ENCODE measurements around the gene HSPB9. TPM values are rescaled to one million over a fixed set of nuclear protein-coding genes. Genes with fewer than 3 reads are reported as not detected.

The HSPB9 gene
- total and polyA plus RNA-seq, 10 of the 15 experiments (the other 5 are each of a cell fraction or from before 2014, with no cell fraction given) = 0.04 to 0.40 (median 0.11) TPM; not detected in 7

DNA sequence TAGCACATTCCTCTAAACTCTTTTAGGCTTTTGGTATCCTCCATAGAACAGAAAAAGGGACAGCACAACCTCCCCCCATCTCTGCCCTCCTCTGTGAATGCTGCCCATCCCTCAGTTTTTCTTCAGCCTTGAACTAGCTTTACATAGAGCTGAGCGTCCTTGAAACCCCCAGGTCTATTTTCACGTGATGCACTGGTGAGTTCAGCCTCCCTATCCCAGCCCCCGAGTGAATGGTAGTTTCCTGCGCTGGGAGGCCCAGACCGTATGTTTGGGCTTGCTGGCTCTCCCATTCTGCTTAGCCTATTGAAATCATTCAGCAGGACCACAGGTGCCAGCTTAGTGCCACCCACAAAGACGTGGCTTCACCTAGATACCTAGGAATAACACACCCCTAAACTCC, 46.8 kb upstream of the HSPB9 start (continued):
- TF ChIP-seq RCOR1 (conservative IDR thresholded peaks at IDR 0.05; ENCODE audit: low read depth, low read length) = no peak

- no peak for DNase-seq (ENCODE audit: low read depth, low spot score)
- SMC1A ChIA-PET (ENCODE audit: uncharacterized antibody, unreplicated experiment) = no interaction called here
- POLR2A ChIA-PET = no interaction called here
- CTCF ChIA-PET = interaction anchor here (0.9 to 1.9 kb wide), 3 partner anchors 9 to 30 kb away, joined by 3 to 10 read pairs (median 4); no protein-coding TSS in a partner anchor
- Histone ChIP-seq H3K4me2 (ENCODE audit: control insufficient read depth, insufficient read depth) (no peak overlapping the region), H3K4me1 (ENCODE audit: control insufficient read depth, insufficient read depth, low read length) (no peaks in the 10 kb centered on the region), H3K27me3 (replicated peaks in 1 of 2; ENCODE audit: control insufficient read depth in 2 of 2, insufficient read depth in 2 of 2, low read length in 1 of 2) (peaks cover 4 to 7% of the 10 kb centered on the region in 2 experiments), H3K79me2 (ENCODE audit: control insufficient read depth, insufficient read depth, low read length) (no peaks in the 10 kb centered on the region), H3K4me3 (no peak overlapping the region), H3K9ac (ENCODE audit: control insufficient read depth, insufficient read depth, low read length) (no peak overlapping the region), H3K9me3 (replicated peaks; ENCODE audit: control insufficient read depth, insufficient read depth, low read length) (no peaks in the 10 kb centered on the region), H4K20me1 (ENCODE audit: control insufficient read depth, insufficient read depth) (no peaks in the 10 kb centered on the region), H2AFZ (ENCODE audit: control insufficient read depth, low read depth, low read length) (no peak overlapping the region), H3K27ac (ENCODE audit: control insufficient read depth, insufficient read depth) (no peak overlapping the region), H3K36me3 (ENCODE audit: control insufficient read depth in 2 of 2, insufficient read depth in 2 of 2, low read length in 1 of 2) (no peaks in the 10 kb centered on the region)
- in situ Hi-C loops (cut with MboI) (no loop called here), intact Hi-C loops (cut with micrococcal nuclease; ENCODE audit: unreplicated experiment) (no loop called here)
- ATAC-seq = no peak
- FAIRE-seq = no peak
- 54% methylated on average over 4 of the region's 4 CpGs for WGBS (ENCODE audit: insufficient coverage, insufficient replicate concordance, low lambda C conversion rate, missing lambda C conversion rate)
- no TSS peak for BruUV-seq (replicated peaks)
- RAD21 ChIA-PET (ENCODE audit: unreplicated experiment) = interaction anchor here (1.2 kb wide), 1 partner anchor 104 kb away, joined by 3 read pairs; the partner anchor contains the start of gene KCNH4
- no peak for TF ChIP-seq MTA3 (IDR thresholded peaks at IDR 0.05; ENCODE audit: borderline replicate concordance, low read length)
- no peak for TF ChIP-seq NBN (IDR thresholded peaks at IDR 0.05)
- no peak for TF ChIP-seq KAT2A (conservative IDR thresholded peaks at IDR 0.05; ENCODE audit: control insufficient read depth, low read depth, low read length)
- no peak for TF ChIP-seq SMARCA5 (IDR thresholded peaks at IDR 0.05)
- TF ChIP-seq ZSCAN29 (IDR thresholded peaks at IDR 0.05) = no peak
- TF ChIP-seq IRF3 (IDR thresholded peaks at IDR 0.05) = no peak
- no peak for TF ChIP-seq RELB (IDR thresholded peaks at IDR 0.05; ENCODE audit: low read depth)
- no peak for TF ChIP-seq GABPA (IDR thresholded peaks at IDR 0.05; ENCODE audit: low read depth)
- TF ChIP-seq, protein P1, sequence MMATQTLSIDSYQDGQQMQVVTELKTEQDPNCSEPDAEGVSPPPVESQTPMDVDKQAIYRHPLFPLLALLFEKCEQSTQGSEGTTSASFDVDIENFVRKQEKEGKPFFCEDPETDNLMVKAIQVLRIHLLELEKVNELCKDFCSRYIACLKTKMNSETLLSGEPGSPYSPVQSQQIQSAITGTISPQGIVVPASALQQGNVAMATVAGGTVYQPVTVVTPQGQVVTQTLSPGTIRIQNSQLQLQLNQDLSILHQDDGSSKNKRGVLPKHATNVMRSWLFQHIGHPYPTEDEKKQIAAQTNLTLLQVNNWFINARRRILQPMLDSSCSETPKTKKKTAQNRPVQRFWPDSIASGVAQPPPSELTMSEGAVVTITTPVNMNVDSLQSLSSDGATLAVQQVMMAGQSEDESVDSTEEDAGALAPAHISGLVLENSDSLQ (IDR thresholded peaks at IDR 0.05) = no peak
- TF ChIP-seq MAX (IDR thresholded peaks at IDR 0.05; ENCODE audit: low read depth, low read length) = no peak
- TF ChIP-seq ZNF217 (IDR thresholded peaks at IDR 0.05) = no peak
- no peak for TF ChIP-seq SIX5 (IDR thresholded peaks at IDR 0.05; ENCODE audit: low read depth, low read length, severe bottlenecking)
- TF ChIP-seq, protein P2, sequence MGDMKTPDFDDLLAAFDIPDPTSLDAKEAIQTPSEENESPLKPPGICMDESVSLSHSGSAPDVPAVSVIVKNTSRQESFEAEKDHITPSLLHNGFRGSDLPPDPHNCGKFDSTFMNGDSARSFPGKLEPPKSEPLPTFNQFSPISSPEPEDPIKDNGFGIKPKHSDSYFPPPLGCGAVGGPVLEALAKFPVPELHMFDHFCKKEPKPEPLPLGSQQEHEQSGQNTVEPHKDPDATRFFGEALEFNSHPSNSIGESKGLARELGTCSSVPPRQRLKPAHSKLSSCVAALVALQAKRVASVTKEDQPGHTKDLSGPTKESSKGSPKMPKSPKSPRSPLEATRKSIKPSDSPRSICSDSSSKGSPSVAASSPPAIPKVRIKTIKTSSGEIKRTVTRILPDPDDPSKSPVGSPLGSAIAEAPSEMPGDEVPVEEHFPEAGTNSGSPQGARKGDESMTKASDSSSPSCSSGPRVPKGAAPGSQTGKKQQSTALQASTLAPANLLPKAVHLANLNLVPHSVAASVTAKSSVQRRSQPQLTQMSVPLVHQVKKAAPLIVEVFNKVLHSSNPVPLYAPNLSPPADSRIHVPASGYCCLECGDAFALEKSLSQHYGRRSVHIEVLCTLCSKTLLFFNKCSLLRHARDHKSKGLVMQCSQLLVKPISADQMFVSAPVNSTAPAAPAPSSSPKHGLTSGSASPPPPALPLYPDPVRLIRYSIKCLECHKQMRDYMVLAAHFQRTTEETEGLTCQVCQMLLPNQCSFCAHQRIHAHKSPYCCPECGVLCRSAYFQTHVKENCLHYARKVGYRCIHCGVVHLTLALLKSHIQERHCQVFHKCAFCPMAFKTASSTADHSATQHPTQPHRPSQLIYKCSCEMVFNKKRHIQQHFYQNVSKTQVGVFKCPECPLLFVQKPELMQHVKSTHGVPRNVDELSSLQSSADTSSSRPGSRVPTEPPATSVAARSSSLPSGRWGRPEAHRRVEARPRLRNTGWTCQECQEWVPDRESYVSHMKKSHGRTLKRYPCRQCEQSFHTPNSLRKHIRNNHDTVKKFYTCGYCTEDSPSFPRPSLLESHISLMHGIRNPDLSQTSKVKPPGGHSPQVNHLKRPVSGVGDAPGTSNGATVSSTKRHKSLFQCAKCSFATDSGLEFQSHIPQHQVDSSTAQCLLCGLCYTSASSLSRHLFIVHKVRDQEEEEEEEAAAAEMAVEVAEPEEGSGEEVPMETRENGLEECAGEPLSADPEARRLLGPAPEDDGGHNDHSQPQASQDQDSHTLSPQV (IDR thresholded peaks at IDR 0.05) = no peak
- no peak for TF ChIP-seq POLR2A (IDR thresholded peaks at IDR 0.05; ENCODE audit: low read depth, low read length)
- no peak for TF ChIP-seq CBFB (IDR thresholded peaks at IDR 0.05; ENCODE audit: low read depth)
Observed at GRCh38 chr17:42076797-42077559, 45.6 kb upstream of the HSPB9 start.
